ENCODE measurements around the gene FOXN4.
A peak's percentile ranks its signal among the peaks of the same experiment; 100 is the strongest.

Gene FOXN4

GRCh38 chr12:109291117-109291516 is 18.0 kb downstream of the FOXN4 start:
- H3K4me1 ChIP-seq (ENCODE audit: control insufficient read depth, insufficient read depth, low read length, unreplicated experiment) = no peaks in the 10 kb centered on the region
- H3K4me3 ChIP-seq (ENCODE audit: low read depth, low read length) = 0 out of 2 replicates have a peak overlapping the region, but pooled peaks have one; percentile 37
- no peaks in the 10 kb centered on the region for H3K79me2 ChIP-seq (ENCODE audit: control insufficient read depth, insufficient read depth, low read length, unreplicated experiment)
- no peaks in the 10 kb centered on the region for H3K36me3 ChIP-seq (ENCODE audit: insufficient read depth, low read length)
- no peak overlapping the region for H3K27ac ChIP-seq (ENCODE audit: low read depth, low read length)
- H3K27me3 ChIP-seq (ENCODE audit: insufficient read depth, low read length) = peaks cover 5% of the 10 kb centered on the region
- H2AFZ ChIP-seq (ENCODE audit: low read length, unreplicated experiment) = peak overlapping the region; percentile 74

- Histone ChIP-seq H3K4me1 (ENCODE audit: control insufficient read depth, insufficient read depth, low read length, unreplicated experiment) (no peaks in the 10 kb centered on the region), H3K79me2 (ENCODE audit: control insufficient read depth, insufficient read depth, low read length, unreplicated experiment) (no peaks in the 10 kb centered on the region), H3K27me3 (ENCODE audit: insufficient read depth, low read length) (no peaks in the 10 kb centered on the region; the same call in 1 of the 2 replicates), H3K4me3 (ENCODE audit: low read depth, low read length) (no peak overlapping the region), H3K36me3 (ENCODE audit: insufficient read depth, low read length) (no peaks in the 10 kb centered on the region), H2AFZ (ENCODE audit: low read length, unreplicated experiment) (no peak overlapping the region), H3K27ac (ENCODE audit: low read depth, low read length) (no peak overlapping the region)
Observed at GRCh38 chr12:109290061-109290460, 19.0 kb downstream of the FOXN4 start.

GRCh38 chr12:109289551-109289950 is 19.5 kb downstream of the FOXN4 start:
- H3K4me1 ChIP-seq (ENCODE audit: control insufficient read depth, insufficient read depth, low read length, unreplicated experiment) = no peaks in the 10 kb centered on the region
- H3K36me3 ChIP-seq (ENCODE audit: insufficient read depth, low read length) = no peaks in the 10 kb centered on the region
- no peak overlapping the region for H2AFZ ChIP-seq (ENCODE audit: low read length, unreplicated experiment)
- no peak overlapping the region for H3K27ac ChIP-seq (ENCODE audit: low read depth, low read length)
- no peak overlapping the region for H3K4me3 ChIP-seq (ENCODE audit: low read depth, low read length)
- H3K79me2 ChIP-seq (ENCODE audit: control insufficient read depth, insufficient read depth, low read length, unreplicated experiment) = no peaks in the 10 kb centered on the region
- no peaks in the 10 kb centered on the region; the same call in 1 of the 2 replicates for H3K27me3 ChIP-seq (ENCODE audit: insufficient read depth, low read length)

GRCh38 chr12:109289004-109289403 is 20.1 kb downstream of the FOXN4 start:
- Histone ChIP-seq H3K36me3 (ENCODE audit: insufficient read depth, low read length) (no peaks in the 10 kb centered on the region), H3K4me1 (ENCODE audit: control insufficient read depth, insufficient read depth, low read length, unreplicated experiment) (no peaks in the 10 kb centered on the region), H3K79me2 (ENCODE audit: control insufficient read depth, insufficient read depth, low read length, unreplicated experiment) (no peaks in the 10 kb centered on the region), H3K4me3 (ENCODE audit: low read depth, low read length) (no peak overlapping the region), H3K27ac (ENCODE audit: low read depth, low read length) (no peak overlapping the region), H3K27me3 (ENCODE audit: insufficient read depth, low read length) (no peaks in the 10 kb centered on the region; the same call in 1 of the 2 replicates), H2AFZ (ENCODE audit: low read length, unreplicated experiment) (no peak overlapping the region)

GRCh38 chr12:109288571-109288970 is 20.5 kb downstream of the FOXN4 start:
- no peaks in the 10 kb centered on the region for H3K4me1 ChIP-seq (ENCODE audit: control insufficient read depth, insufficient read depth, low read length, unreplicated experiment)
- H3K4me3 ChIP-seq (ENCODE audit: low read depth, low read length) = no peak overlapping the region
- no peak overlapping the region for H3K27ac ChIP-seq (ENCODE audit: low read depth, low read length)
- H3K27me3 ChIP-seq (ENCODE audit: insufficient read depth, low read length) = no peaks in the 10 kb centered on the region
- no peaks in the 10 kb centered on the region for H3K36me3 ChIP-seq (ENCODE audit: insufficient read depth, low read length)
- no peaks in the 10 kb centered on the region for H3K79me2 ChIP-seq (ENCODE audit: control insufficient read depth, insufficient read depth, low read length, unreplicated experiment)
- H2AFZ ChIP-seq (ENCODE audit: low read length, unreplicated experiment) = no peak overlapping the region

- Histone ChIP-seq H3K27me3 (ENCODE audit: insufficient read depth, low read length) (no peaks in the 10 kb centered on the region), H3K36me3 (ENCODE audit: insufficient read depth, low read length) (no peaks in the 10 kb centered on the region), H3K79me2 (ENCODE audit: control insufficient read depth, insufficient read depth, low read length, unreplicated experiment) (no peaks in the 10 kb centered on the region), H3K4me1 (ENCODE audit: control insufficient read depth, insufficient read depth, low read length, unreplicated experiment) (no peaks in the 10 kb centered on the region), H3K4me3 (ENCODE audit: low read depth, low read length) (no peak overlapping the region), H3K27ac (ENCODE audit: low read depth, low read length) (no peak overlapping the region), H2AFZ (ENCODE audit: low read length, unreplicated experiment) (no peak overlapping the region)
Observed at GRCh38 chr12:109287811-109288469, 21.1 kb downstream of the FOXN4 start.

GRCh38 chr12:109287181-109287580 is 21.9 kb downstream of the FOXN4 start:
- no peaks in the 10 kb centered on the region for H3K36me3 ChIP-seq (ENCODE audit: insufficient read depth, low read length)
- no peaks in the 10 kb centered on the region for H3K4me1 ChIP-seq (ENCODE audit: control insufficient read depth, insufficient read depth, low read length, unreplicated experiment)
- H3K79me2 ChIP-seq (ENCODE audit: control insufficient read depth, insufficient read depth, low read length, unreplicated experiment) = no peaks in the 10 kb centered on the region
- no peak overlapping the region for H3K27ac ChIP-seq (ENCODE audit: low read depth, low read length)
- H3K27me3 ChIP-seq (ENCODE audit: insufficient read depth, low read length) = no peaks in the 10 kb centered on the region
- H2AFZ ChIP-seq (ENCODE audit: low read length, unreplicated experiment) = no peak overlapping the region
- no peak overlapping the region for H3K4me3 ChIP-seq (ENCODE audit: low read depth, low read length)

GRCh38 chr12:109286652-109287051 is 22.4 kb downstream of the FOXN4 start:
- H3K36me3 ChIP-seq (ENCODE audit: insufficient read depth, low read length) = no peaks in the 10 kb centered on the region
- H3K27me3 ChIP-seq (ENCODE audit: insufficient read depth, low read length) = no peaks in the 10 kb centered on the region
- H3K4me1 ChIP-seq (ENCODE audit: control insufficient read depth, insufficient read depth, low read length, unreplicated experiment) = no peaks in the 10 kb centered on the region
- no peak overlapping the region for H3K4me3 ChIP-seq (ENCODE audit: low read depth, low read length)
- no peak overlapping the region for H3K27ac ChIP-seq (ENCODE audit: low read depth, low read length)
- H3K79me2 ChIP-seq (ENCODE audit: control insufficient read depth, insufficient read depth, low read length, unreplicated experiment) = no peaks in the 10 kb centered on the region
- H2AFZ ChIP-seq (ENCODE audit: low read length, unreplicated experiment) = no peak overlapping the region

- no peak overlapping the region for H2AFZ ChIP-seq (ENCODE audit: low read length, unreplicated experiment)
- H3K27ac ChIP-seq (ENCODE audit: low read depth, low read length) = no peak overlapping the region
- no peaks in the 10 kb centered on the region for H3K79me2 ChIP-seq (ENCODE audit: control insufficient read depth, insufficient read depth, low read length, unreplicated experiment)
- H3K27me3 ChIP-seq (ENCODE audit: insufficient read depth, low read length) = no peaks in the 10 kb centered on the region
- no peaks in the 10 kb centered on the region for H3K4me1 ChIP-seq (ENCODE audit: control insufficient read depth, insufficient read depth, low read length, unreplicated experiment)
- H3K36me3 ChIP-seq (ENCODE audit: insufficient read depth, low read length) = no peaks in the 10 kb centered on the region
- H3K4me3 ChIP-seq (ENCODE audit: low read depth, low read length) = no peak overlapping the region
Observed at GRCh38 chr12:109286252-109286651, 22.8 kb downstream of the FOXN4 start.

- peaks cover 6% of the 10 kb centered on the region; the same call in 1 of the 2 replicates for H3K27me3 ChIP-seq (ENCODE audit: insufficient read depth, low read length)
- H2AFZ ChIP-seq (ENCODE audit: low read length, unreplicated experiment) = no peak overlapping the region
- no peak overlapping the region for H3K27ac ChIP-seq (ENCODE audit: low read depth, low read length)
- H3K36me3 ChIP-seq (ENCODE audit: insufficient read depth, low read length) = no peaks in the 10 kb centered on the region
- H3K79me2 ChIP-seq (ENCODE audit: control insufficient read depth, insufficient read depth, low read length, unreplicated experiment) = no peaks in the 10 kb centered on the region
- H3K4me3 ChIP-seq (ENCODE audit: low read depth, low read length) = no peak overlapping the region
- H3K4me1 ChIP-seq (ENCODE audit: control insufficient read depth, insufficient read depth, low read length, unreplicated experiment) = no peaks in the 10 kb centered on the region
Observed at GRCh38 chr12:109284392-109284791, 24.7 kb downstream of the FOXN4 start.

- Histone ChIP-seq H3K79me2 (ENCODE audit: control insufficient read depth, insufficient read depth, low read length, unreplicated experiment) (no peaks in the 10 kb centered on the region), H3K4me3 (ENCODE audit: low read depth, low read length) (no peak overlapping the region), H3K27ac (ENCODE audit: low read depth, low read length) (no peak overlapping the region), H2AFZ (ENCODE audit: low read length, unreplicated experiment) (no peak overlapping the region), H3K4me1 (ENCODE audit: control insufficient read depth, insufficient read depth, low read length, unreplicated experiment) (peaks cover 8% of the 10 kb centered on the region), H3K36me3 (ENCODE audit: insufficient read depth, low read length) (no peaks in the 10 kb centered on the region), H3K27me3 (ENCODE audit: insufficient read depth, low read length) (peaks cover 6% of the 10 kb centered on the region; the same call in 1 of the 2 replicates)
Observed at GRCh38 chr12:109281452-109281851, 27.6 kb downstream of the FOXN4 start.
